Measurements from ENCODE around the gene TMEFF2. TPM values are rescaled to one million over a fixed set of nuclear protein-coding genes. Genes with fewer than 3 reads are reported as not detected.

Gene TMEFF2
- total RNA-seq, 1 donor from 2014 or later = 0.16 TPM

GRCh38 chr2:191981706-191982105, 213.0 kb downstream of the TMEFF2 start:
- H3K4me1 ChIP-seq = peaks cover 10% of the 10 kb centered on the region
- no peaks in the 10 kb centered on the region for H3K9me3 ChIP-seq (replicated peaks)
- DNase-seq = no peak
- H3K27ac ChIP-seq (replicated peaks) = no peak overlapping the region
- H3K27me3 ChIP-seq (ENCODE audit: low read depth) = no peaks in the 10 kb centered on the region
- intact Hi-C loops (cut with micrococcal nuclease) = no loop called here
- H3K36me3 ChIP-seq = no peaks in the 10 kb centered on the region
- TF ChIP-seq CTCF (IDR thresholded peaks at IDR 0.05; ENCODE audit: borderline replicate concordance) = no peak
- H3K4me3 ChIP-seq = no peak overlapping the region

- Histone ChIP-seq H3K4me1 (peaks cover 10% of the 10 kb centered on the region), H3K27me3 (ENCODE audit: low read depth) (no peaks in the 10 kb centered on the region), H3K4me3 (no peak overlapping the region), H3K9me3 (replicated peaks) (no peaks in the 10 kb centered on the region), H3K27ac (replicated peaks) (no peak overlapping the region), H3K36me3 (no peaks in the 10 kb centered on the region)
- TF ChIP-seq CTCF (IDR thresholded peaks at IDR 0.05; ENCODE audit: borderline replicate concordance) = no peak
- no peak for DNase-seq
- intact Hi-C loops (cut with micrococcal nuclease) = no loop called here
These were observed 214.2 kb downstream of the TMEFF2 start for GRCh38 chr2:191980483-191980882.

GRCh38 chr2:191979221-191979730, 215.5 kb downstream of the TMEFF2 start:
- DNase-seq = no peak
- no peaks in the 10 kb centered on the region for H3K9me3 ChIP-seq (replicated peaks)
- H3K4me3 ChIP-seq = no peak overlapping the region
- intact Hi-C loops (cut with micrococcal nuclease) = no loop called here
- no peaks in the 10 kb centered on the region for H3K36me3 ChIP-seq
- peaks cover 10% of the 10 kb centered on the region for H3K4me1 ChIP-seq
- no peak overlapping the region for H3K27ac ChIP-seq (replicated peaks)
- TF ChIP-seq CTCF (IDR thresholded peaks at IDR 0.05; ENCODE audit: borderline replicate concordance) = no peak
- H3K27me3 ChIP-seq (ENCODE audit: low read depth) = no peaks in the 10 kb centered on the region

GRCh38 chr2:191977754-191978153, 217.0 kb downstream of the TMEFF2 start:
- intact Hi-C loops (cut with micrococcal nuclease) = no loop called here
- no peaks in the 10 kb centered on the region for H3K9me3 ChIP-seq (replicated peaks)
- TF ChIP-seq CTCF (IDR thresholded peaks at IDR 0.05; ENCODE audit: borderline replicate concordance) = no peak
- H3K36me3 ChIP-seq = no peaks in the 10 kb centered on the region
- no peak overlapping the region for H3K27ac ChIP-seq (replicated peaks)
- H3K27me3 ChIP-seq (ENCODE audit: low read depth) = no peaks in the 10 kb centered on the region
- DNase-seq = no peak
- H3K4me1 ChIP-seq = no peaks in the 10 kb centered on the region
- H3K4me3 ChIP-seq = no peak overlapping the region

GRCh38 chr2:191976436-191976835, 218.3 kb downstream of the TMEFF2 start:
- no peak overlapping the region for H3K4me3 ChIP-seq
- TF ChIP-seq CTCF (IDR thresholded peaks at IDR 0.05; ENCODE audit: borderline replicate concordance) = no peak

More at GRCh38 chr2:191976436-191976835, 218.3 kb downstream of the TMEFF2 start:
- Histone ChIP-seq H3K9me3 (replicated peaks) (no peaks in the 10 kb centered on the region), H3K27me3 (ENCODE audit: low read depth) (no peaks in the 10 kb centered on the region), H3K36me3 (no peaks in the 10 kb centered on the region), H3K27ac (replicated peaks) (no peak overlapping the region), H3K4me1 (no peaks in the 10 kb centered on the region)
- intact Hi-C loops (cut with micrococcal nuclease) = no loop called here
- DNase-seq = no peak
